BLaER1 (cell line): Measurements from ENCODE around the gene POGZ.
A peak's percentile ranks its signal among the peaks of the same experiment; 100 is the strongest.

Source experiments
- H3K27ac ChIP-seq: shearing (Covaris generic); formaldehyde crosslinking; 2 replicates; pipeline ENCODE4 v1.8.1; 2022
- H3K27me3 ChIP-seq: shearing (Covaris generic); formaldehyde crosslinking; 2 replicates; pipeline ENCODE4 v1.8.1; 2022
- H3K36me3 ChIP-seq: shearing (Covaris generic); formaldehyde crosslinking; 2 replicates; pipeline ENCODE4 v1.8.1; 2022
- H3K4me1 ChIP-seq: shearing (Covaris generic); formaldehyde crosslinking; 2 replicates; pipeline ENCODE4 v1.8.1; 2022
- H3K4me2 ChIP-seq: shearing (Covaris generic); formaldehyde crosslinking; 2 replicates; pipeline ENCODE4 v1.8.1; 2022
- H3K4me3 ChIP-seq: shearing (Covaris generic); formaldehyde crosslinking; 2 replicates; pipeline ENCODE4 v1.8.1; 2022
- H3K9ac ChIP-seq: shearing (Covaris generic); formaldehyde crosslinking; 2 replicates; pipeline ENCODE4 v1.8.1; 2022
- H3K9me3 ChIP-seq: shearing (Covaris generic); formaldehyde crosslinking; 2 replicates; pipeline ENCODE4 v1.8.1; 2022
- H4K20me1 ChIP-seq: shearing (Covaris generic); formaldehyde crosslinking; 2 replicates; pipeline ENCODE4 v1.8.1; 2022
- Cebpa-rat ChIP-seq: shearing (Covaris generic); IDR thresholded peaks from 2 replicates; pipeline ENCODE4 v1.8.1; 2022

POGZ gene

GRCh38 chr1:151459331-151460046, at the start of gene POGZ:
POGZ (minus strand) TSS chr1:151459494; CDS start chr1:151442204, 17,290 bp downstream.
- H3K4me3 ChIP-seq = peak within 1 kb of the TSS; percentile 76
- peaks cover 4% of the 10 kb centered on the region for H3K36me3 ChIP-seq
- TF ChIP-seq Cebpa-rat = no peak
- H3K9me3 ChIP-seq = no peaks in the 10 kb centered on the region
- H3K27ac ChIP-seq = peak within 1 kb of the TSS; percentile 81
- H3K4me2 ChIP-seq = peak within 1 kb of the TSS; percentile 91
- peak within 1 kb of the TSS; percentile 84 for H3K9ac ChIP-seq
- peaks cover 37% of the 10 kb centered on the region for H4K20me1 ChIP-seq
- peaks cover 42% of the 10 kb centered on the region for H3K4me1 ChIP-seq
- H3K27me3 ChIP-seq = no peaks in the 10 kb centered on the region

GRCh38 chr1:151508833-151509232, 49.5 kb upstream of the POGZ start:
- TF ChIP-seq Cebpa-rat = no peak
- Histone ChIP-seq H3K4me3 (no peak overlapping the region), H3K27me3 (no peaks in the 10 kb centered on the region), H3K9me3 (no peaks in the 10 kb centered on the region), H4K20me1 (no peaks in the 10 kb centered on the region), H3K27ac (no peak overlapping the region), H3K4me2 (no peak overlapping the region), H3K4me1 (peaks cover 37% of the 10 kb centered on the region), H3K9ac (no peak overlapping the region), H3K36me3 (no peaks in the 10 kb centered on the region)

- H3K4me1 ChIP-seq = peaks cover 5% of the 10 kb centered on the region
- no peak overlapping the region for H3K4me2 ChIP-seq
- no peaks in the 10 kb centered on the region for H3K27me3 ChIP-seq
- H4K20me1 ChIP-seq = no peaks in the 10 kb centered on the region
- H3K27ac ChIP-seq = no peak overlapping the region
- no peak overlapping the region for H3K9ac ChIP-seq
- no peak overlapping the region for H3K4me3 ChIP-seq
- H3K9me3 ChIP-seq = no peaks in the 10 kb centered on the region
- no peaks in the 10 kb centered on the region for H3K36me3 ChIP-seq
- no peak for TF ChIP-seq Cebpa-rat
These were observed 45.5 kb upstream of the POGZ start for GRCh38 chr1:151504759-151505158.

- peaks cover under 1% of the 10 kb centered on the region; the same call in 1 of the 2 replicates for H3K4me1 ChIP-seq
- no peak for TF ChIP-seq Cebpa-rat
- H3K36me3 ChIP-seq = no peaks in the 10 kb centered on the region
- no peaks in the 10 kb centered on the region for H4K20me1 ChIP-seq
- H3K9me3 ChIP-seq = no peaks in the 10 kb centered on the region
- no peak overlapping the region for H3K9ac ChIP-seq
- no peak overlapping the region for H3K4me3 ChIP-seq
- no peak overlapping the region for H3K4me2 ChIP-seq
- H3K27ac ChIP-seq = no peak overlapping the region
- H3K27me3 ChIP-seq = no peaks in the 10 kb centered on the region
These were observed 45.0 kb upstream of the POGZ start for GRCh38 chr1:151504252-151504651.

GRCh38 chr1:151502859-151503780, 43.8 kb upstream of the POGZ start:
- Histone ChIP-seq H3K36me3 (no peaks in the 10 kb centered on the region), H3K4me3 (no peak overlapping the region), H3K9me3 (no peaks in the 10 kb centered on the region), H3K27ac (no peak overlapping the region), H3K4me1 (no peaks in the 10 kb centered on the region), H3K4me2 (no peak overlapping the region), H4K20me1 (no peaks in the 10 kb centered on the region), H3K27me3 (no peaks in the 10 kb centered on the region), H3K9ac (no peak overlapping the region)
- TF ChIP-seq Cebpa-rat = no peak

- no peak for TF ChIP-seq Cebpa-rat
- Histone ChIP-seq H3K4me2 (no peak overlapping the region), H3K9ac (no peak overlapping the region), H3K4me3 (no peak overlapping the region), H3K27me3 (no peaks in the 10 kb centered on the region), H4K20me1 (no peaks in the 10 kb centered on the region), H3K4me1 (no peaks in the 10 kb centered on the region), H3K27ac (no peak overlapping the region), H3K36me3 (no peaks in the 10 kb centered on the region), H3K9me3 (no peaks in the 10 kb centered on the region)
These were observed 42.9 kb upstream of the POGZ start for GRCh38 chr1:151502035-151502700.

GRCh38 chr1:151501474-151501873, 42.2 kb upstream of the POGZ start:
- no peaks in the 10 kb centered on the region for H3K9me3 ChIP-seq
- no peak overlapping the region for H3K27ac ChIP-seq
- no peak for TF ChIP-seq Cebpa-rat
- no peaks in the 10 kb centered on the region for H3K27me3 ChIP-seq
- H3K4me1 ChIP-seq = no peaks in the 10 kb centered on the region
- no peak overlapping the region for H3K4me3 ChIP-seq
- H4K20me1 ChIP-seq = no peaks in the 10 kb centered on the region
- H3K36me3 ChIP-seq = no peaks in the 10 kb centered on the region
- no peak overlapping the region for H3K4me2 ChIP-seq
- no peak overlapping the region for H3K9ac ChIP-seq

GRCh38 chr1:151499930-151500329, 40.6 kb upstream of the POGZ start:
- Histone ChIP-seq H3K36me3 (no peaks in the 10 kb centered on the region), H3K4me1 (no peaks in the 10 kb centered on the region), H3K9ac (no peak overlapping the region), H4K20me1 (no peaks in the 10 kb centered on the region), H3K4me3 (no peak overlapping the region), H3K9me3 (no peaks in the 10 kb centered on the region), H3K27ac (no peak overlapping the region), H3K27me3 (no peaks in the 10 kb centered on the region), H3K4me2 (no peak overlapping the region)
- TF ChIP-seq Cebpa-rat = no peak

GRCh38 chr1:151499365-151499764, 40.1 kb upstream of the POGZ start:
- H3K27ac ChIP-seq = no peak overlapping the region
- no peaks in the 10 kb centered on the region for H3K36me3 ChIP-seq
- no peak overlapping the region for H3K4me3 ChIP-seq
- TF ChIP-seq Cebpa-rat = no peak
- H3K4me2 ChIP-seq = no peak overlapping the region
- no peaks in the 10 kb centered on the region for H3K9me3 ChIP-seq
- H4K20me1 ChIP-seq = no peaks in the 10 kb centered on the region
- H3K27me3 ChIP-seq = no peaks in the 10 kb centered on the region
- H3K9ac ChIP-seq = no peak overlapping the region
- no peaks in the 10 kb centered on the region for H3K4me1 ChIP-seq
